Right lobe of liver (tissue), 4 donors: Measurements from ENCODE around the gene SYNJ2.

ENCODE experiments used
- POLR2A ChIP-seq: fragments of 450-650 bp; IDR thresholded peaks from one replicate; pipeline ENCODE4 v1.6.1; 2017; ENCODE audit warnings: antibody characterized with exemption, mild to moderate bottlenecking
- TF ChIP-seq, protein P1 (sequence below), 4 donors: fragments of 200-600 bp in 3 of 4; fragments of 450-650 bp in 1 of 4; IDR thresholded peaks; one replicate each; pipeline versions ENCODE4 v1.5.1 to v1.8.0; 2016 to 2022; ENCODE audit warnings: antibody characterized with exemption in 4 of 4, mild to moderate bottlenecking in 2 of 4
- donor health status: DM: no; HTN: no; CAD: no.
- donor health status: DM: no; HTN: no; CAD: no.
- donor health status: DM: no; HTN: yes; CAD: no.

GRCh38 chr6:157937916-157938315 is 43.7 kb upstream of the SYNJ2 start:
- TF ChIP-seq, protein P1, sequence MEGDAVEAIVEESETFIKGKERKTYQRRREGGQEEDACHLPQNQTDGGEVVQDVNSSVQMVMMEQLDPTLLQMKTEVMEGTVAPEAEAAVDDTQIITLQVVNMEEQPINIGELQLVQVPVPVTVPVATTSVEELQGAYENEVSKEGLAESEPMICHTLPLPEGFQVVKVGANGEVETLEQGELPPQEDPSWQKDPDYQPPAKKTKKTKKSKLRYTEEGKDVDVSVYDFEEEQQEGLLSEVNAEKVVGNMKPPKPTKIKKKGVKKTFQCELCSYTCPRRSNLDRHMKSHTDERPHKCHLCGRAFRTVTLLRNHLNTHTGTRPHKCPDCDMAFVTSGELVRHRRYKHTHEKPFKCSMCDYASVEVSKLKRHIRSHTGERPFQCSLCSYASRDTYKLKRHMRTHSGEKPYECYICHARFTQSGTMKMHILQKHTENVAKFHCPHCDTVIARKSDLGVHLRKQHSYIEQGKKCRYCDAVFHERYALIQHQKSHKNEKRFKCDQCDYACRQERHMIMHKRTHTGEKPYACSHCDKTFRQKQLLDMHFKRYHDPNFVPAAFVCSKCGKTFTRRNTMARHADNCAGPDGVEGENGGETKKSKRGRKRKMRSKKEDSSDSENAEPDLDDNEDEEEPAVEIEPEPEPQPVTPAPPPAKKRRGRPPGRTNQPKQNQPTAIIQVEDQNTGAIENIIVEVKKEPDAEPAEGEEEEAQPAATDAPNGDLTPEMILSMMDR (IDR thresholded peaks at IDR 0.05) = no peak
- no peak for TF ChIP-seq POLR2A
